Natural killer cell treated with Interleukin-12 subunit alpha and Interleukin-12 subunit beta and Interleukin-15 and Interleukin-18, amount 100 ng/mL, for 72 hours (primary cell): ENCODE data around the gene EYA2. TPM values are rescaled to one million over a fixed set of nuclear protein-coding genes. Genes with fewer than 3 reads are reported as not detected.

ENCODE experiments used
- ATAC-seq, 2 donors: fragments of 150-1000 bp; cut with Tn5 transposase in 1 of 2; sonication (Bioruptor Pico), chemical (Tn5 transposase) in 1 of 2; 2 replicates each; pipeline ENCODE4 v1.10.0; 2021
- DNase-seq: peaks from one replicate; pipeline ENCODE4 v3.0.0; 2022; ENCODE audit warnings: low spot score
- H3K27ac Mint-ChIP-seq, 2 donors: 1 replicate in 1 of 2; 2 replicates in 1 of 2; pipeline ENCODE4 v1.8.0; 2022; ENCODE audit warnings: mixed read lengths in 2 of 2, mild to moderate bottlenecking in 1 of 2, moderate library complexity in 1 of 2
- H3K27me3 Mint-ChIP-seq, 2 donors: 1 replicate in 1 of 2; 2 replicates in 1 of 2; pipeline ENCODE4 v1.8.0; 2022; ENCODE audit warnings: mixed read lengths in 2 of 2
- H3K36me3 Mint-ChIP-seq: one replicate; pipeline ENCODE4 v1.8.0; 2022; ENCODE audit warnings: mixed read lengths
- H3K4me1 Mint-ChIP-seq, 2 donors: 1 replicate in 1 of 2; 2 replicates in 1 of 2; pipeline ENCODE4 v1.8.0; 2022; ENCODE audit warnings: low read depth in 2 of 2, mixed read lengths in 2 of 2, mild to moderate bottlenecking in 1 of 2
- H3K4me3 Mint-ChIP-seq: one replicate; pipeline ENCODE4 v1.8.0; 2022; ENCODE audit warnings: mixed read lengths
- H3K9me3 Mint-ChIP-seq: 2 replicates; pipeline ENCODE4 v1.8.0; 2022; ENCODE audit warnings: mixed read lengths
- total RNA-seq, 2 donors: library from RNA; stranded (reverse); gene quantifications; one replicate each; pipeline ENCODE4 v1.2.3, GENCODE V29; 2022

Gene EYA2
- total RNA-seq, 2 donors from 2014 or later, result 0.17 TPM; not detected in 1

- Mint-ChIP-seq H3K36me3 (peaks cover 11% of the 10 kb centered on the region), H3K27ac (no peak overlapping the region), H3K9me3 (no peaks in the 10 kb centered on the region), H3K4me3 (no peak overlapping the region), H3K27me3 (no peaks in the 10 kb centered on the region), H3K4me1 (peaks cover 0 to 11% of the 10 kb centered on the region in 2 donors)
- ATAC-seq, result no peak
- DNase-seq, result no peak
Measured at GRCh38 chr20:47215653-47216397, 321.2 kb downstream of the EYA2 start.

GRCh38 chr20:47216819-47217410 lies 322.3 kb downstream of the EYA2 start:
- ATAC-seq (no peak), DNase-seq (no peak)
- Mint-ChIP-seq H3K27ac (peak overlapping the region in 1 of 2 donors; percentile 20), H3K27me3 (no peaks in the 10 kb centered on the region), H3K36me3 (peaks cover 12% of the 10 kb centered on the region), H3K4me3 (no peak overlapping the region), H3K9me3 (no peaks in the 10 kb centered on the region), H3K4me1 (peaks cover 0 to 11% of the 10 kb centered on the region in 2 donors)

GRCh38 chr20:47217482-47218446 lies 323.1 kb downstream of the EYA2 start:
- Mint-ChIP-seq H3K27ac (peak overlapping the region in 1 of 2 donors; percentile 55), H3K36me3 (peaks cover 16% of the 10 kb centered on the region), H3K9me3 (no peaks in the 10 kb centered on the region), H3K4me1 (peaks cover 0 to 11% of the 10 kb centered on the region in 2 donors), H3K4me3 (no peak overlapping the region), H3K27me3 (no peaks in the 10 kb centered on the region)
- ATAC-seq (no peak), DNase-seq (no peak)

- peak overlapping the region in 1 of 2 donors; percentile 62 for H3K27ac Mint-ChIP-seq
- no peak overlapping the region for H3K4me3 Mint-ChIP-seq
- H3K9me3 Mint-ChIP-seq, result no peaks in the 10 kb centered on the region
- DNase-seq (peak; percentile 64), ATAC-seq (peak; percentile 49 to 65)
- no peaks in the 10 kb centered on the region for H3K27me3 Mint-ChIP-seq
- peaks cover 16% of the 10 kb centered on the region for H3K36me3 Mint-ChIP-seq
- peaks cover 0 to 11% of the 10 kb centered on the region in 2 donors for H3K4me1 Mint-ChIP-seq
Measured at GRCh38 chr20:47220161-47220582, 325.5 kb downstream of the EYA2 start.

- Mint-ChIP-seq H3K27ac (no peak overlapping the region), H3K36me3 (peaks cover 10% of the 10 kb centered on the region), H3K4me1 (peaks cover 0 to 6% of the 10 kb centered on the region in 2 donors), H3K4me3 (no peak overlapping the region), H3K27me3 (no peaks in the 10 kb centered on the region), H3K9me3 (no peaks in the 10 kb centered on the region)
- DNase-seq (no peak), ATAC-seq (no peak)
Measured at GRCh38 chr20:47221036-47221625, 326.5 kb downstream of the EYA2 start.

- Mint-ChIP-seq H3K9me3 (no peaks in the 10 kb centered on the region), H3K27me3 (no peaks in the 10 kb centered on the region), H3K4me3 (no peak overlapping the region), H3K36me3 (peaks cover 10% of the 10 kb centered on the region), H3K27ac (peak overlapping the region in 1 of 2 donors; percentile 73), H3K4me1 (peaks cover 0 to 4% of the 10 kb centered on the region in 2 donors)
- DNase-seq, result no peak
- ATAC-seq, result no peak
Measured at GRCh38 chr20:47222468-47223119, 328.0 kb downstream of the EYA2 start.

GRCh38 chr20:47223896-47224295 lies 329.3 kb downstream of the EYA2 start:
- H3K27me3 Mint-ChIP-seq, result no peaks in the 10 kb centered on the region
- no peak for ATAC-seq
- no peaks in the 10 kb centered on the region for H3K9me3 Mint-ChIP-seq
- H3K36me3 Mint-ChIP-seq, result peaks cover 10% of the 10 kb centered on the region
- no peak overlapping the region for H3K27ac Mint-ChIP-seq
- no peak overlapping the region for H3K4me3 Mint-ChIP-seq
- peaks cover 0 to 4% of the 10 kb centered on the region in 2 donors for H3K4me1 Mint-ChIP-seq
- DNase-seq, result no peak

GRCh38 chr20:47224300-47224791 lies 329.7 kb downstream of the EYA2 start:
- no peak for DNase-seq
- Mint-ChIP-seq H3K27me3 (no peaks in the 10 kb centered on the region), H3K4me1 (peaks cover 0 to 4% of the 10 kb centered on the region in 2 donors), H3K36me3 (peaks cover 10% of the 10 kb centered on the region), H3K9me3 (no peaks in the 10 kb centered on the region), H3K4me3 (no peak overlapping the region), H3K27ac (peak overlapping the region in 1 of 2 donors; percentile 39)
- peak in 1 of 2 donors; percentile 28 for ATAC-seq

GRCh38 chr20:47224857-47225256 lies 330.2 kb downstream of the EYA2 start:
- H3K4me3 Mint-ChIP-seq, result no peak overlapping the region
- no peaks in the 10 kb centered on the region for H3K27me3 Mint-ChIP-seq
- H3K27ac Mint-ChIP-seq, result peak overlapping the region in 1 of 2 donors; percentile 39
- no peaks in the 10 kb centered on the region for H3K9me3 Mint-ChIP-seq
- peaks cover 0 to 3% of the 10 kb centered on the region in 2 donors for H3K4me1 Mint-ChIP-seq
- ATAC-seq, result no peak
- no peak for DNase-seq
- H3K36me3 Mint-ChIP-seq, result peaks cover 6% of the 10 kb centered on the region

GRCh38 chr20:47225458-47225857 lies 330.8 kb downstream of the EYA2 start:
- ATAC-seq (no peak), DNase-seq (no peak)
- H3K27me3 Mint-ChIP-seq, result no peaks in the 10 kb centered on the region
- no peak overlapping the region for H3K27ac Mint-ChIP-seq
- no peaks in the 10 kb centered on the region for H3K9me3 Mint-ChIP-seq
- H3K36me3 Mint-ChIP-seq, result peaks cover 5% of the 10 kb centered on the region
- H3K4me1 Mint-ChIP-seq, result no peaks in the 10 kb centered on the region
- H3K4me3 Mint-ChIP-seq, result no peak overlapping the region

GRCh38 chr20:47227119-47227518 lies 332.5 kb downstream of the EYA2 start:
- ATAC-seq, result no peak
- Mint-ChIP-seq H3K4me1 (peaks cover 0 to 8% of the 10 kb centered on the region in 2 donors), H3K27me3 (no peaks in the 10 kb centered on the region), H3K36me3 (peaks cover 16% of the 10 kb centered on the region), H3K4me3 (no peak overlapping the region), H3K9me3 (no peaks in the 10 kb centered on the region), H3K27ac (no peak overlapping the region)
- no peak for DNase-seq

- no peak for ATAC-seq
- Mint-ChIP-seq H3K36me3 (peaks cover 14% of the 10 kb centered on the region), H3K27ac (no peak overlapping the region), H3K27me3 (no peaks in the 10 kb centered on the region), H3K4me3 (no peak overlapping the region), H3K4me1 (peaks cover 0 to 8% of the 10 kb centered on the region in 2 donors), H3K9me3 (no peaks in the 10 kb centered on the region)
- DNase-seq, result no peak
Measured at GRCh38 chr20:47227576-47227975, 332.9 kb downstream of the EYA2 start.

GRCh38 chr20:47228654-47229053 lies 334.0 kb downstream of the EYA2 start:
- ATAC-seq (no peak), DNase-seq (no peak)
- Mint-ChIP-seq H3K36me3 (peaks cover 14% of the 10 kb centered on the region), H3K27ac (no peak overlapping the region), H3K4me3 (no peak overlapping the region), H3K9me3 (no peaks in the 10 kb centered on the region), H3K27me3 (no peaks in the 10 kb centered on the region), H3K4me1 (peaks cover 0 to 8% of the 10 kb centered on the region in 2 donors)
